ENCODE measurements around the gene SLC35F1.

- TF ChIP-seq CTCF (IDR thresholded peaks at IDR 0.05; ENCODE audit: low read depth, low read length) (no peak), EZH2phosphoT487 (IDR thresholded peaks at IDR 0.05; ENCODE audit: low read depth) (no peak)
Observed at GRCh38 chr6:118318648-118319047, 411.6 kb downstream of the SLC35F1 start.
